ENCODE data around the gene MOCOS. TPM values are rescaled to one million over a fixed set of nuclear protein-coding genes. Genes with fewer than 3 reads are reported as not detected.

Gene MOCOS
- total and polyA plus RNA-seq, 2 experiments from 2014 or later = 3.1 to 8.6 TPM

GRCh38 chr18:36314754-36315153 lies 127.5 kb downstream of the MOCOS start:
- no peaks in the 10 kb centered on the region for H3K4me1 ChIP-seq (ENCODE audit: insufficient read depth)
- H3K79me2 ChIP-seq = no peaks in the 10 kb centered on the region
- no peaks in the 10 kb centered on the region for H3K36me3 ChIP-seq (replicated peaks; ENCODE audit: insufficient read depth, low read depth)
- no peaks in the 10 kb centered on the region for H3K27me3 ChIP-seq
- peaks cover 5% of the 10 kb centered on the region for H3K9me3 ChIP-seq (ENCODE audit: low read depth)
- 67% methylated on average over 4 of the region's 4 CpGs for WGBS (ENCODE audit: low lambda C conversion rate, missing lambda C conversion rate)
- H3K9me2 ChIP-seq (replicated peaks; ENCODE audit: insufficient read depth) = no peaks in the 10 kb centered on the region
- H4K20me1 ChIP-seq (ENCODE audit: insufficient read depth, poor library complexity, severe bottlenecking) = no peaks in the 10 kb centered on the region
- H2AFZ ChIP-seq = no peak overlapping the region
- TF ChIP-seq EZH2phosphoT487 (IDR thresholded peaks at IDR 0.05; ENCODE audit: low read depth, severe bottlenecking, unreplicated experiment) (no peak), EZH2 (IDR thresholded peaks at IDR 0.05; ENCODE audit: borderline replicate concordance) (no peak), CTCF (IDR thresholded peaks at IDR 0.05; ENCODE audit: poor library complexity) (no peak)
- H3K4me2 ChIP-seq = no peak overlapping the region
- no peak overlapping the region for H3K27ac ChIP-seq
- no peak overlapping the region for H3K4me3 ChIP-seq
- no peak for DNase-seq (ENCODE audit: low spot score)

- Histone ChIP-seq H3K36me3 (replicated peaks; ENCODE audit: insufficient read depth, low read depth) (no peaks in the 10 kb centered on the region), H3K4me1 (ENCODE audit: insufficient read depth) (no peaks in the 10 kb centered on the region), H3K27me3 (no peaks in the 10 kb centered on the region), H4K20me1 (ENCODE audit: insufficient read depth, poor library complexity, severe bottlenecking) (no peaks in the 10 kb centered on the region), H3K27ac (no peak overlapping the region), H3K79me2 (no peaks in the 10 kb centered on the region), H2AFZ (no peak overlapping the region), H3K9me2 (replicated peaks; ENCODE audit: insufficient read depth) (no peaks in the 10 kb centered on the region), H3K4me3 (no peak overlapping the region), H3K4me2 (no peak overlapping the region), H3K9me3 (ENCODE audit: low read depth) (peaks cover 5% of the 10 kb centered on the region)
- no peak for TF ChIP-seq EZH2 (IDR thresholded peaks at IDR 0.05; ENCODE audit: borderline replicate concordance)
- TF ChIP-seq EZH2phosphoT487 (IDR thresholded peaks at IDR 0.05; ENCODE audit: low read depth, severe bottlenecking, unreplicated experiment) = no peak
- no peak for TF ChIP-seq CTCF (IDR thresholded peaks at IDR 0.05; ENCODE audit: poor library complexity)
- WGBS (ENCODE audit: low lambda C conversion rate, missing lambda C conversion rate) = 59% methylated on average over 10 of the region's 10 CpGs
- DNase-seq (ENCODE audit: low spot score) = no peak
Observed at GRCh38 chr18:36315736-36316135, 128.4 kb downstream of the MOCOS start.

GRCh38 chr18:36316246-36316645 lies 128.9 kb downstream of the MOCOS start:
- H3K4me1 ChIP-seq (ENCODE audit: insufficient read depth) = no peaks in the 10 kb centered on the region
- DNase-seq (ENCODE audit: low spot score) = no peak
- no peak for TF ChIP-seq CTCF (IDR thresholded peaks at IDR 0.05; ENCODE audit: poor library complexity)
- TF ChIP-seq EZH2phosphoT487 (IDR thresholded peaks at IDR 0.05; ENCODE audit: low read depth, severe bottlenecking, unreplicated experiment) = no peak
- no peak for TF ChIP-seq EZH2 (IDR thresholded peaks at IDR 0.05; ENCODE audit: borderline replicate concordance)
- no peak overlapping the region for H3K27ac ChIP-seq
- H3K36me3 ChIP-seq (replicated peaks; ENCODE audit: insufficient read depth, low read depth) = no peaks in the 10 kb centered on the region
- no peaks in the 10 kb centered on the region for H4K20me1 ChIP-seq (ENCODE audit: insufficient read depth, poor library complexity, severe bottlenecking)
- WGBS (ENCODE audit: low lambda C conversion rate, missing lambda C conversion rate) = 94% methylated on average over 2 of the region's 2 CpGs
- H3K9me2 ChIP-seq (replicated peaks; ENCODE audit: insufficient read depth) = no peaks in the 10 kb centered on the region
- H3K4me3 ChIP-seq = no peak overlapping the region
- peaks cover 5% of the 10 kb centered on the region for H3K9me3 ChIP-seq (ENCODE audit: low read depth)
- no peak overlapping the region for H3K4me2 ChIP-seq
- H3K27me3 ChIP-seq = no peaks in the 10 kb centered on the region
- H3K79me2 ChIP-seq = no peaks in the 10 kb centered on the region
- no peak overlapping the region for H2AFZ ChIP-seq

Other genes with a start within 250 kb of the MOCOS start
- gene RPRD1A, start 119.9 kb upstream of the MOCOS start, total RNA-seq = 65.8 and 68.0 TPM in 2 replicates
- 23.3 and 23.7 TPM in 2 replicates for gene RPRD1A, start 119.9 kb upstream of the MOCOS start, polyA plus RNA-seq
- 53.6 and 59.6 TPM in 2 replicates for gene SLC39A6, start 58.2 kb upstream of the MOCOS start, total RNA-seq
- gene SLC39A6, start 58.2 kb upstream of the MOCOS start, polyA plus RNA-seq = 46.6 and 48.3 TPM in 2 replicates
- 63.8 and 80.3 TPM in 2 replicates for gene ELP2, start 57.6 kb upstream of the MOCOS start, total RNA-seq
- 54.3 and 55.5 TPM in 2 replicates for gene ELP2, start 57.6 kb upstream of the MOCOS start, polyA plus RNA-seq
- 2.6 and 2.7 TPM in 2 replicates for gene FHOD3, start 110.2 kb downstream of the MOCOS start, total RNA-seq
- gene FHOD3, start 110.2 kb downstream of the MOCOS start, polyA plus RNA-seq = 1.4 and 1.7 TPM in 2 replicates